ENCODE data around the gene TEX29.

TEX29 gene

GRCh38 chr13:111373486-111373885, 53.0 kb downstream of the TEX29 start:
- H3K9me3 ChIP-seq (replicated peaks in 1 of 11), result peaks cover 7 to 24% (median 17%) of the 10 kb centered on the region in 11 experiments; a peak in 19 of 22 replicates
- no peak overlapping the region for H3K4me3 ChIP-seq
- no peaks in the 10 kb centered on the region for H3K36me3 ChIP-seq
- peaks cover 0 to 15% (median 10%) of the 10 kb centered on the region in 10 experiments; a peak in 11 of 20 replicates for H3K4me1 ChIP-seq
- no peak overlapping the region for H3K9ac ChIP-seq
- no peak overlapping the region for H3K27ac ChIP-seq
- TF ChIP-seq Cebpa-rat (IDR thresholded peaks at IDR 0.05), result no peak
- H3K4me2 ChIP-seq, result peak overlapping the region in 8 of 11 experiments; percentile 29 to 62 (median 42); a peak in 12 of 22 replicates
- no peaks in the 10 kb centered on the region for H3K27me3 ChIP-seq
- H4K20me1 ChIP-seq, result no peaks in the 10 kb centered on the region

GRCh38 chr13:111380431-111380830, 60.0 kb downstream of the TEX29 start:
- H3K4me3 ChIP-seq, result no peak overlapping the region
- H3K4me1 ChIP-seq, result peaks cover 0 to 12% (median 10%) of the 10 kb centered on the region in 10 experiments; a peak in 17 of 20 replicates
- H3K9ac ChIP-seq, result no peak overlapping the region
- H3K27ac ChIP-seq, result no peak overlapping the region
- H3K9me3 ChIP-seq (replicated peaks in 1 of 11), result peaks cover 0 to 16% (median 7%) of the 10 kb centered on the region in 11 experiments; a peak in 19 of 22 replicates
- no peaks in the 10 kb centered on the region for H3K36me3 ChIP-seq
- H4K20me1 ChIP-seq, result no peaks in the 10 kb centered on the region
- no peak for TF ChIP-seq Cebpa-rat (IDR thresholded peaks at IDR 0.05)
- no peaks in the 10 kb centered on the region for H3K27me3 ChIP-seq
- H3K4me2 ChIP-seq, result no peak overlapping the region

GRCh38 chr13:111382411-111382810, 62.0 kb downstream of the TEX29 start:
- no peaks in the 10 kb centered on the region for H3K27me3 ChIP-seq
- H3K9ac ChIP-seq, result no peak overlapping the region
- peaks cover 0 to 20% (median 16%) of the 10 kb centered on the region in 10 experiments; a peak in 17 of 20 replicates for H3K4me1 ChIP-seq
- peaks cover 0 to 16% (median 7%) of the 10 kb centered on the region in 11 experiments; a peak in 19 of 22 replicates for H3K9me3 ChIP-seq (replicated peaks in 1 of 11)
- no peak for TF ChIP-seq Cebpa-rat (IDR thresholded peaks at IDR 0.05)
- no peak overlapping the region for H3K4me2 ChIP-seq
- H3K27ac ChIP-seq, result no peak overlapping the region
- H4K20me1 ChIP-seq, result no peaks in the 10 kb centered on the region
- no peak overlapping the region for H3K4me3 ChIP-seq
- H3K36me3 ChIP-seq, result no peaks in the 10 kb centered on the region

- peaks cover 0 to 25% (median 20%) of the 10 kb centered on the region in 10 experiments; a peak in 17 of 20 replicates for H3K4me1 ChIP-seq
- no peak for TF ChIP-seq Cebpa-rat (IDR thresholded peaks at IDR 0.05)
- H3K36me3 ChIP-seq, result no peaks in the 10 kb centered on the region
- peaks cover 0 to 16% (median 7%) of the 10 kb centered on the region in 11 experiments; a peak in 19 of 22 replicates for H3K9me3 ChIP-seq (replicated peaks in 1 of 11)
- no peak overlapping the region for H3K27ac ChIP-seq
- no peaks in the 10 kb centered on the region for H4K20me1 ChIP-seq
- no peak overlapping the region for H3K9ac ChIP-seq
- H3K4me2 ChIP-seq, result no peak overlapping the region
- H3K27me3 ChIP-seq, result no peaks in the 10 kb centered on the region
- no peak overlapping the region for H3K4me3 ChIP-seq
Measured at GRCh38 chr13:111382877-111383276, 62.4 kb downstream of the TEX29 start.

- Histone ChIP-seq H3K9ac (no peak overlapping the region), H3K36me3 (no peaks in the 10 kb centered on the region), H3K27ac (no peak overlapping the region), H3K4me3 (no peak overlapping the region), H3K9me3 (replicated peaks in 1 of 11) (peaks cover 0 to 14% (median 7%) of the 10 kb centered on the region in 11 experiments; a peak in 19 of 22 replicates), H3K4me1 (peaks cover 0 to 30% (median 21%) of the 10 kb centered on the region in 10 experiments; a peak in 17 of 20 replicates), H3K27me3 (no peaks in the 10 kb centered on the region), H3K4me2 (no peak overlapping the region), H4K20me1 (no peaks in the 10 kb centered on the region)
- no peak for TF ChIP-seq Cebpa-rat (IDR thresholded peaks at IDR 0.05)
Measured at GRCh38 chr13:111383591-111384440, 63.4 kb downstream of the TEX29 start.

GRCh38 chr13:111384441-111385182, 64.2 kb downstream of the TEX29 start:
- H3K9ac ChIP-seq, result no peak overlapping the region
- no peaks in the 10 kb centered on the region for H4K20me1 ChIP-seq
- H3K4me3 ChIP-seq, result no peak overlapping the region
- no peaks in the 10 kb centered on the region for H3K27me3 ChIP-seq
- H3K9me3 ChIP-seq (replicated peaks in 1 of 11), result peaks cover 0 to 13% (median 7%) of the 10 kb centered on the region in 11 experiments; a peak in 19 of 22 replicates
- no peaks in the 10 kb centered on the region for H3K36me3 ChIP-seq
- TF ChIP-seq Cebpa-rat (IDR thresholded peaks at IDR 0.05), result no peak
- peak overlapping the region in 8 of 11 experiments; percentile 35 to 68 (median 52); a peak in 14 of 22 replicates for H3K4me2 ChIP-seq
- H3K27ac ChIP-seq, result no peak overlapping the region
- peaks cover 0 to 30% (median 21%) of the 10 kb centered on the region in 10 experiments; a peak in 17 of 20 replicates for H3K4me1 ChIP-seq

- Histone ChIP-seq H4K20me1 (no peaks in the 10 kb centered on the region), H3K4me1 (peaks cover 0 to 30% (median 21%) of the 10 kb centered on the region in 10 experiments; a peak in 17 of 20 replicates), H3K9ac (no peak overlapping the region), H3K4me2 (peak overlapping the region in 8 of 11 experiments; percentile 35 to 68 (median 52); a peak in 15 of 22 replicates), H3K36me3 (no peaks in the 10 kb centered on the region), H3K4me3 (no peak overlapping the region), H3K27ac (no peak overlapping the region), H3K27me3 (no peaks in the 10 kb centered on the region), H3K9me3 (replicated peaks in 1 of 11) (peaks cover 0 to 9% (median 4%) of the 10 kb centered on the region in 11 experiments; a peak in 19 of 22 replicates)
- TF ChIP-seq Cebpa-rat (IDR thresholded peaks at IDR 0.05), result no peak
Measured at GRCh38 chr13:111385183-111385857, 64.9 kb downstream of the TEX29 start.

- H3K27ac ChIP-seq, result no peak overlapping the region
- no peaks in the 10 kb centered on the region for H3K27me3 ChIP-seq
- H3K36me3 ChIP-seq, result no peaks in the 10 kb centered on the region
- no peak overlapping the region for H3K4me3 ChIP-seq
- H3K4me2 ChIP-seq, result peak overlapping the region in 7 of 11 experiments; percentile 0 to 42 (median 32); a peak in 10 of 22 replicates
- no peaks in the 10 kb centered on the region for H3K9me3 ChIP-seq (replicated peaks in 1 of 11)
- no peak overlapping the region for H3K9ac ChIP-seq
- TF ChIP-seq Cebpa-rat (IDR thresholded peaks at IDR 0.05), result no peak
- H4K20me1 ChIP-seq, result no peaks in the 10 kb centered on the region
- peaks cover 0 to 30% (median 21%) of the 10 kb centered on the region in 10 experiments; a peak in 17 of 20 replicates for H3K4me1 ChIP-seq
Measured at GRCh38 chr13:111387026-111387871, 66.8 kb downstream of the TEX29 start.

All from BLaER1 treated with 17β-estradiol and CSF1 and Interleukin-3, amounts not matched to agents 10 nM and 100 nM (cell line).